C4-2B (cell line): ENCODE data around the gene MCOLN2.

Source experiments
- CTCF ChIP-seq: fragments of 450-650 bp; conservative IDR thresholded peaks from 2 replicates; pipeline ENCODE4 v1.5.1; 2017; ENCODE audit warnings: mild to moderate bottlenecking
- ZFX ChIP-seq: fragments of 450-650 bp; IDR thresholded peaks from 2 replicates; pipeline ENCODE4 v1.6.1; 2017

GRCh38 chr1:84982395-84982794 is 14.5 kb downstream of the MCOLN2 start:
- TF ChIP-seq CTCF (no peak), ZFX (no peak)
